ENCODE data around the gene NEK7.

DNA sequence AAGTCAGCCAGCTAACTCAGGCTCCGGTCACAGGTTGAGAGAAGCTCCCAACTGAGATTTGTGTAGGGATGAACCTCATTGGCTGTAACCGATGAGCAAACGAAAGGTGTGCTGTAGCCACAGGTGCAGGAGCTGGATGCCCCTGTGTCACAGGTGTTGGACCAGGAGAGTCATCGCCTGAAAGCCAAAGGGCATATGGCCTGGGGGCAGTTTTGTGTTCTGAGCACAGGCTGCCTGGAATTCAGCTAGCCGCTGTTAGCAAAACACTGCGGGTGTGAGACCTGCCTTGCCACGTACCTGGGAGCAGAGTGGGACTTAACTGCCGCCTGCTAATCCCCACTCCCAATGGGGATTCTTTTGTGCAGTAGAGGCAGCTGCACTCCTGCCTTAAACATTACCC is 55.3 kb downstream of the NEK7 start:
- TF ChIP-seq, protein P1, sequence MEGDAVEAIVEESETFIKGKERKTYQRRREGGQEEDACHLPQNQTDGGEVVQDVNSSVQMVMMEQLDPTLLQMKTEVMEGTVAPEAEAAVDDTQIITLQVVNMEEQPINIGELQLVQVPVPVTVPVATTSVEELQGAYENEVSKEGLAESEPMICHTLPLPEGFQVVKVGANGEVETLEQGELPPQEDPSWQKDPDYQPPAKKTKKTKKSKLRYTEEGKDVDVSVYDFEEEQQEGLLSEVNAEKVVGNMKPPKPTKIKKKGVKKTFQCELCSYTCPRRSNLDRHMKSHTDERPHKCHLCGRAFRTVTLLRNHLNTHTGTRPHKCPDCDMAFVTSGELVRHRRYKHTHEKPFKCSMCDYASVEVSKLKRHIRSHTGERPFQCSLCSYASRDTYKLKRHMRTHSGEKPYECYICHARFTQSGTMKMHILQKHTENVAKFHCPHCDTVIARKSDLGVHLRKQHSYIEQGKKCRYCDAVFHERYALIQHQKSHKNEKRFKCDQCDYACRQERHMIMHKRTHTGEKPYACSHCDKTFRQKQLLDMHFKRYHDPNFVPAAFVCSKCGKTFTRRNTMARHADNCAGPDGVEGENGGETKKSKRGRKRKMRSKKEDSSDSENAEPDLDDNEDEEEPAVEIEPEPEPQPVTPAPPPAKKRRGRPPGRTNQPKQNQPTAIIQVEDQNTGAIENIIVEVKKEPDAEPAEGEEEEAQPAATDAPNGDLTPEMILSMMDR (IDR thresholded peaks at IDR 0.05), result no peak
- no peak for TF ChIP-seq EZH2 (IDR thresholded peaks at IDR 0.05; ENCODE audit: borderline replicate concordance, insufficient read depth, low read depth, low read length, poor library complexity, severe bottlenecking)

All from B cell (primary cell).